Activated effector memory CD4-positive, alpha-beta T cell treated with anti-CD3 and anti-CD28 coated beads, Interleukin-2, amount 50 U/mL, for 16 hours (primary cell): ENCODE results near the gene TTC39C.
"Not testable (repeated sequence)": the region's sequence is repeated elsewhere in the genome, so short reads cannot be mapped to it uniquely, and the experiment has no call there.

ENCODE experiments used
- DNase-seq: peaks from one replicate; pipeline ENCODE4 v3.0.0-alpha.2; 2020

Gene TTC39C

DNA sequence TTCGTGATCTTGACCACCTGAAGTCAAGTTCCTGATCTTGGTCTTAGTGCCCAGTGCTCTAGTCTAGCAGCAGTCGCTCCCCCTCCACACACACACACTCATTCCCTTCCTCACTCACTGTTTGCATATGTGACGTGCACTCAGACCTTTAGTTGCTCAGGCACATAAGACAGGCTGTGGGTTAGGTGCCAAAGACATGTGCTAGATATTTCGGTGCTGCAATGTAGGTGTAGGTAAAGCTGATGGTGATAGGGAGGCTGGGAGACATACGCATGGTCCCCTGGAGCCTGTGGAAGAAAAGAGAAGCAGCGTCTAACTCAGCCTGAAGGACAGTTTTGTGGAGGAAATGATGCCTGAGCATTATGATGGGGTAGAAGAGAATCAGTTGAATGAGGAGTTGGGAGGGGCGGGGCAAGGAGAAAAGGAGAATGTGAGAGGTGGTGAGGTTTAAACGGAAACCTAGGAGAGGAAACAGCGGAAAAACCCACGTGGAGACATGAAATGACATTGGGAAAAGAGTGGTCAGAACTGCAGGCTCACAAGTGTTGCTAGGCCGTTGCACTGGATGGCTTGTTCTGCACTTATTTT, 3.8 kb downstream of the TTC39C start:
- no peak for DNase-seq

DNA sequence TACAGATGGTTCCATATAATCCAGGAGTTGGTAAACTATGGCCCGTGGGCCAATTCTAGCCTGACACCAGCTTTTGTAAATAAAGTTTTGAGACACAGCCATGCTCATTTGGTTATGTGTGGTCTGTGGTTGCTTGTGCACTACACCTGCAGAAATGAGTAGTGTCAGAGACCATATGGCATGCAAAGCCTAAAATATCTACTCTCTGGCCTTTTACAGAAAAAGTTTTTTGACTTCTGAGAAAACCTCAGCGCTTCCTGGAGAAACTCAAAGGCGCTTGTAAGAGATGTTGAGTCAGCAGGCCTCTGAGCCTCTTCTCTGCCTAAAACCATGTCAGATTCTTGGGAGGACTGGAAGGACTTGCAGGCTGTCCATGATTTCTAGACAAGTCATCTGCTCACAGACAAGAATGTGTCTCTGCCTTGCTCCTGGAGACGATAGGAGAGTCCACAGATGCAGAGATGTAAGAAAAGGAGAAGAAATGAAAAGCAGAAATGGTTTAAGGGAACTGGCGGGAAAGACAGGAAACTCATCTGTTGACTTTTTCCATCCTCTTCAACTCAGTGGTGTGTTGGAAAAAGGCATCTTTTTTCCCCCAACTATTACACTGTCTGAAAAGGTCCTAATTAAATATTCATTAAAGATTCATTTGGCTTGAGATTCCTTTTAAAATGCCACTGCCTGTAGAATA, 5.2 kb downstream of the TTC39C start:
- DNase-seq = peak; percentile 78

DNA sequence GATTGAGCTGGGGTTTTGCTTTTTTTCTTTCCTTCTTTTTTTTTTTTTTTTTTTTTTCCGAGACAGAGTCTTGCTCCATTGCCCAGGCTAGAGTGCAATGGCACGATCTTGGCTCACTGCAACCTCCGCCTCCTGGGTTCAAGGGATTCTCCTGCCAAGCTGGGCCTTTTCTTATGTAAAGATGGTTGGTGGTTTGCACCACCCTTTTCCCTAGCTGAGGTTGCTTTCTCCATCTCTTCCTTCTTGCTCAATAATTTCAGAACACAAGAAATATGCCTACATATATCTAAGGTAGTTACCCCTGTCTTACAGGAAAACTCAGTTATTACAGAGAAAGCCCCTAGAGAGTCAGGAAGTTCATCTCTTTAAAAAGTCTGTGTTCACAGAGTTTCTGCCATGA, 7.0 kb downstream of the TTC39C start:
- no peak for DNase-seq

DNA sequence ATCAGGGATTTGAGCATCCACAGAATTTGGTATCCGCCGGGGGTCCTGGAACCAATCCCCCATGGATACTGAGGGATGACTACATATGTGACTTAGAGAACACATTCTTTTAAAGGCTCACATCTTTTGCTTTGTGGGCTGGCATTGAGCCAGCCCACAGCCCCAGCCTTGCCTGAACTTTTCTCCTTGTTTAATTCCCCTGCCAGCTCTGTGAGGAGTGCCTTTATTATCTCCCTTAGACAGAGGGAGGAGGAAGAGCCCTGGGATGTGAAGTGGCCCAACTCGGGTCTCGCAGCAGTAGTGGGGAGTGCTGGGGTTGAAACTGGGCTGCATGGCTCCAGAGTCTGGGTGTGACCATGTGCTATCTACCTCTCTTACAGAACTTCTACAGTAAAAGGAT, 7.6 kb downstream of the TTC39C start:
- no peak for DNase-seq

DNA sequence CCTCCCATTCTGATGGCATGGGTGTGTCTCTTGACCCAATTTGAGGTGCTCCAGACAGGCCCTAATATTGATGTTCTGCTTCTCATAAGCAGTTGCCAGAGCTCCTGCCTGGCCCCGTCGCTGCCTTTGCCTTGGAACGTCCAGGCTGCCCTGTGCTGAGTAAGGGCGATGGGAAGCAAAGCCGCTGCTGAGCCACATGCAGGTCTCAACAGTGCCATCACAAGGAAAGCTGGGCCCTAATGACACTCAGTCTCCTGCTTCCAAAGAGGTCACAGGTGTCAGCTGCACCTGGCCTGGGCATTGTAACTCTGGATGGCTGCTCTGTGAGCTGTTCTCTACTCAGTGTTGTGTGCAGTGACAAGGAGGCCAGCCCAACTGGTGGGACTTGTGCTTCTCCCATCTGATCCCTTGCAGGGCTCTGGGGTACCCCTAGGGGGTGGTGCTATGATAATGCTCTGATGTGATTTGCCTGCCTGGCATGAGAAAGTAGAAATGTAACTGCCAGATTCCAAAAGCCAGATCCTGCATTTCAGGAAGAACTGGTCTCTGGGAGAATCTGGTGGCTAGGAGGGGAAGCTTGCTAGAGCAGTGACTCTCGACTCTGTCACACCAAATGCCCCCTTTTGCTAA, 8.7 kb downstream of the TTC39C start:
- DNase-seq = no peak

DNA sequence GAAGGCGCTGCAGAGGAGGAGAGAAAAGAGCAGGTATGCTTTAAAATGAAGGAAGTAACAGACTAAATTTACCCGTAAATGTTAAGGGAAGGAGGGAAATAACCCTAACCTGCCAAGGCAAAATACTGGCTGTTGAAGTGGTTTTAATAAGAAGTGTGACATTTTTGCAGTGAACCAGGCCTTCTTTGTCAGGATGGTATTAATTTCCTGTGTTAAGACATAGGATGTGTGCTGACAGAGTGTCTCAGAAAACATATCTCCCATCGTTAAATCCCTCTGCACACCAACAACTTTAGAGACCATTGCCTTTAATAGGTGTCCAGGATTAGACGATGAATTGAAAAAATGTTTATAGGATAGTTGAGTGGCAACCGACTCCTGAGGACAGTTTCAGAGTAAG, 9.9 kb downstream of the TTC39C start:
- DNase-seq = no peak

DNA sequence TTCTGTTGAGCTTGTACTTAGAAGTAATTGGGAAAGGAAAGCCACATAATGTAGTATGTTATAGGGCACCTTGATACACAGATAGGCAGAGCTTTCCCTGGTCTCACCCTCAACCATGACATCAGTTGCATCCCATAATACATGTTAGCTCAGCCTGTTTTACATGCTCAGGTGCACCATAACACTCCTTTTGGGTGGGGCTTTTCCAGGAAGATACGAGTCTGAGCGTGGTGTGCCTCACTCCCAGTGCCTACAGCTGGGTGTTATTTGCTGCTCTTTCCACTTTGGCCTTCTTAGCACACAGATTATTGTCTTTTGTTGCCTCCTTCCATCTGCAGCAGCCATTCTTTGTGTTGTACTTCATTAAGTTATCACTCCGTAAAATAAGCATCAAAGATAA, 11.9 kb downstream of the TTC39C start:
- DNase-seq = no peak

DNA sequence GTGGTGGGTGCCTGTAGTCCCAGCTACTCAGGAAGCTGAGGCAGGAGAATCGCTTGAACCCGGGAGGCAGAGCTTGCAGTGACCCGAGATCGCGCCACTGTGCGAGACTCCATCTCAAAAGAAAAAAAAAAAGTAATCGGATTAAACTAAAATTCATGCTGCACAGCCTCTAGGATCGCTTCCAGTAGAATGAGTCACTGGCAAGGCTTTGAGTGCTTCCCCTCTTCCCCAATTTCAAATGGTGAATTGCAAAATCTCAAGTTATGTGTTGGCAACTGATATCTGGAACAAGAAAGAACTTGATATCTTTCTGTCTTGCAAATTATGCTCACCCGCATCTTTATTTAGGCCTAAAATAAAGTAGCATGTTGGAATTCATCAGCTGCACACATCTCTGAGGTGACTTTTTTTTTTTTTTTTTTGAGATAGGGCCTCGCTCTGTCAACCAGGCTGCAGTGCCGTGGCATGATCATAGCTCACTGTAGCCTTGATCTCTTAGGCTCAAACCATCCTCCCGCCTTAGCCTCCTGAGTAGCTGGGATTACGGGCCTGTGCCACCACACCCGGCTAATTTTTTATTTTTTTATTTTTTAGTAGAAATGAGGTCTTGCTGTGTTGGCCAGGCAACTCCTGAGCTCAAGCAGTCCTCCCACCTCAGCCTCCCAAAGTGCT, 12.7 kb downstream of the TTC39C start:
- DNase-seq = no peak

DNA sequence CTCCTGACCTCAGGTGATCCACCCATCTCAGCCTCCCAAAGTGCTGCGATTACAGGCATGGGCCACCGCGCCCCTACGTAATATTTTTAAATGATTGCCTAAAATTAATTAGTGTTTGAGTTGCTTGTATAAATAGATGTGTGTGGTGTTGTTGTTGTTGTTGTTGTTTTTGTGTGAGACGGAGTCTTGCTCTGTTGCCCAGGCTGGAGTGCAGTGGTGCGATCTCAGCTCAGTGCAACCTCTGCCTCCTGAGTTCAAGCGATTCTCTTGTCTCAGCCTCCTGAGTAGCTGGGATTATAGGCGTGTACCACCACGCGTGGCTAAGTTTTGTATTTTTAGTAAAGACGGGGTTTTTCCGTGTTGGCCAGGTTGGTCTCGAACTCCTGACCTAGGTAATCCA, 14.4 kb downstream of the TTC39C start:
- not testable (repeated sequence) for DNase-seq

DNA sequence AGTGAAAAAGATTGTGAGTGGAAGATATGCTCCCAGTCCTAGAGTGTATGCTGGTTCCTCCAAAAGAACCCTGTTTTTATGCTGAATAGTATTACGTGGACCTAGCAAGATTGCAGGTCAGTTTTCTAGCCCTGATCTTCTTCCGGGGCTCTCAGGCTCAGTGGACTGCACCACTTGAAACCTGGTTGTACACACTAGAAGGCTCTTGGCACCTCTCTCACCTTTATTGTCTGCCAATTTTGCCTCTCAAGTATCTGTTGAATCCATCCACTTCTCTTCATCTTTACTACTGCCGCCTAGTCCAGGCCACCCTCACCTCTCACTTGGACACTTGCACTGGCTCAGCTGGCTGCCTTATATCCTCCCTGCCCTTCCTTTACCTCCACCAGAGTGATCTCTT, 16.8 kb downstream of the TTC39C start:
- no peak for DNase-seq

DNA sequence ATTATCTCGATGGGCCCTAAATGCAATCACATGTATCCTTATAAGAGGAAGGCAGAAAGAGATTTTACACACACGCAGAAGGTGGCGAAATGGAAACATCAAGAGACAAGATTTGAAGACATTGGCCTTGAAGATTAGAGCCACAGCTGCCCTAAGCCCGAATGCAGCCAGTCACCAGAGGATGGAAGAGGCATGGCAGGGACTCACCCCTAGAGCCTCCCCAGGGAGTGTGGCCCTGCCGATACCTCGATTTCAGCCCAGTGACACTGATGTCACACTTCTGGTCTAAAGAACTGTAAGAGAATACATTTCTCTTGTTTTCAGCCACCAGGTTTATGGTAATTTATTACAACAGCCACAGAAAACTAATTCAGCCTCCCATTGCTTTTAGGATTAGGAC, 17.4 kb downstream of the TTC39C start:
- DNase-seq = no peak

DNA sequence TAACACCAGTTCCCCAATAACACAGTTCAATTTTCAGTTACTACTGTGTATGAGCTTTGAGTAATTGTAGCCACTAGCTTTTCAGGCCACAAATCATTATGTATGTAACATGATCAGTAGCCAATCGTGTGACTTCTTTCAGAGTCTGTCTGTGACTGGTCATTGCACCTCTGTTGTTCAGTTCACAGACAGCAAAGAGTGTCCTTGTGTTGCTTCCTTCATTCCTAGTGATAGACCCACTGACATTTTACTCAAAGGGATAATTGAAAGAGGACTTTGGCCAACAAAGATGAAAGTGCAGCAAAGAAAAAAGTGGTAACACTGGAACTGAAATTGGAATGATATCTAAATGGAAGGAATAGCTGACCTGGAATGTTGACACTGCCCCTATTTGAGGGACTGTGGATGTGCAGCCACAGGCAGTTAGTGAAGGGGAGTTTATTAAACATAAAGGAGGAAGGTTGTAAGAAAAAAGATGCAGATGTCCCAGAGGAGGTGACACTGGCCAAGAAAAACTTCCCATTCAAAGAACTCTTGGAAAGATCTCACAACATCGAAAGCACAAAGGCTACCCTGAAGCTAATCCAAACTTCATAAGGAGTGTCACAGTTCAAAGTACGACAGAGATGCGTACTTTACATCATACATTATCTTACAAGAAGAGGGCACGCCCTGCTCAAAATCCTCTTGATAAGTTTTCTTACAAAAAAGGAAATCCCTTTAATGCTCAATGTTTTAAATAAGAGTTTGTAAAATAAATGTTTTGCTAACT, 19.3 kb downstream of the TTC39C start:
- no peak for DNase-seq

DNA sequence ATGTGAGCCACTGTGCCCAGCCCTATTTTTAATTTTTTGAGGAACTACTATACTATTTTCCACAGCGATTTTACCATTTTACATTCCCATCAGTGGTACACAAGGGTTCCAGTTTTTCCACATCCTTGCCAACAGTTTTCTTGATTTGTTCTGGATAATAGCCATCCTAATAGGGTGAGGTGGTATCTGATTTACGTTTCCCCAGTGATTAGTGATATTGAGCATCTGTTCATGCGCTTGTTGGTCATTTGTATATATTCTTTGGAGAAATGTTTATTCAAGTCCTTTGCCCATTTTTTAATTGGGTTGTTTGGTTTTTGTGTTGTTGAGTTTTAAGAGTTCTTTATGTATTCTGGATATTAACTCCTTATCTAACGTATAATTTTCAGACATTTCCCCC, 20.8 kb downstream of the TTC39C start:
- DNase-seq = no peak

DNA sequence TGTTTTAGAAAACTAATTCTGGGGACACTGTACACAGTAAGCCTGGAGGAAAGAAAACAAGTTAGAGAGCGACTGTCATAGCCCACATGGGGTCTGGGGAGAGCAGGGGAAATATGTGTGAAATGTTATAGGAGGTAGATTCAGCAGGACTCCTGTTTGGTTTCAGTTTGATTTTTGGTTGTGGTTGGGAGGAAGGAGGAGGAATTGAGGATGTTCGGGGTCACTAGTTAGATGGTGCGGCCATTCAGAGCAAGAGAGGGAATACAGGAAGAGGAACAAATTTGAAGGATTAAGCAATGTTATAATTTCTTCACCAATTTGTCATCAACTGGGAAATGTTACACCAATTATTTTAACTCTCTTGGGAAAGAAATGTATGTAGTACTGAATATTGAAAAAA, 25.1 kb downstream of the TTC39C start:
- no peak for DNase-seq

DNA sequence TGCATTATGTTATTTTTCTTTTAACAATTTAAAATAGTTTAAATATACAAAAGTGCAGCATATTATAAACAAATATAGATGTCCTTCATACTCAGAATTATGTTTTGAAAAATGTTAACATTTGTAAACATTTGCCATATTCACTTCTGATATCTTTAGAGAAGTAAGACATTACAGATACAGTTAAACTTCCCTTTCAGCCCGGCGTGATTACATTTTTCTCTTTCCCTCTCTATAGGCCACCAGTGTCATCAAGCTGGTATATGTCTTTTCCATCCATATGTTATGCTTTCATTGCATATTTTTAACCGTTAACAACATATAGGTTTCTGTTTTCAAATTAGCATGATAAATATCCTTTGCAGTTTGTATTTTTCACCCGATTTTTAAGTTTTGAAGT, 27.1 kb downstream of the TTC39C start:
- no peak for DNase-seq

DNA sequence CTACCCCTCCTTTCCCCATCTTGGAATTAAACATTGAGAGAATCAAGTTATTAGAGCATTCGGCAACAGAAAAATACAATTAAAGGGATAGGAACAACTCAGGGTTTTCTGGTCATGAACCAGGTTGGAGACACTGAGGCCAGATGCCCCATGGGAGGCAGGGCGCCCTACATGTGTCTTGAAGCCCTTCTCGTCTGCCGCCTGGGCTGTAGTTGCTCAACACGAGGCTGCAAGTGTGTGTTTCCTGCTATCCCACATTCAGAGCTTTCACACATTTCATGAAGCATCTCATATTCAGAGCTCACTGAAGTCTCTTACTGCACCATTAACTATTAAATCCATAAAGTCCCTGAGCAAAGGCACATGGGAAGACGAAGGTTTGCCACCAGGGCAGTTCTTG, 28.8 kb downstream of the TTC39C start:
- DNase-seq = no peak

DNA sequence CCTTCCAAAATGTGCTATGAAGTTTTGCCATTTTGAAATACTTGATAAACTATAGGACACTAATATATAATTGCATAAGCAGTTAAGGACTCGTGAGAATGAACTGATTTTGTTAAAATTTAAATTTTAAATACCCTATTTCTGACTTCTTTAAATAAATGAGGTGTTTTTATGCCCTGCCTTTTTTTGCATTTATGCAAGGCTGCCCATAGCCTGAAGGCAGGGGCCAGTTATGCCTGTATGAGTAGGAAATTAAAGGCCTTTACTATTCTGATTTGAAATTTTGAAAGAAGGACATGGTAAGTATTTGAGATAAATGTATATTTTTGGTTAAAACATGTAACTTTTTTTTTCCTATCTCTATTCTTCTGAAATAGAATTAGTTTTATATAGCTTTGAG, 33.7 kb downstream of the TTC39C start:
- DNase-seq = no peak

DNA sequence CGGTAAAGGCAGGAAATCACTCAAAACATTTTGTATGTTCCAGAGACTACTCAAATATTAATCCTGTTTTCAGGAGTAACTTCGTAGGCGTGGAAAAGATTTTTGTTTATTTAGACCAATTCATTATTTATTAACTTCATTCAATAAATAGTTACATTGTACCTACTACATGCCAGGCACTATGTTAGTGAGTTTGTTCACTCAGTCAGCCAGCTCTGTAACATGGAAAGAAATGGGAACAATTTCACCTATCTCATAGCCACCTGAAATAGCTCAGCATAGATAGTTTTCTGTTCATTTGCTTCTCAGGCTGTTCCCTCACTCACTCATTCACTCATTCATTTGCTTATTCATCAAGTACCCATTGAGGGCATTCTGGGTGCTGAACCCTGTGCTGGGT, 34.6 kb downstream of the TTC39C start:
- DNase-seq = no peak

DNA sequence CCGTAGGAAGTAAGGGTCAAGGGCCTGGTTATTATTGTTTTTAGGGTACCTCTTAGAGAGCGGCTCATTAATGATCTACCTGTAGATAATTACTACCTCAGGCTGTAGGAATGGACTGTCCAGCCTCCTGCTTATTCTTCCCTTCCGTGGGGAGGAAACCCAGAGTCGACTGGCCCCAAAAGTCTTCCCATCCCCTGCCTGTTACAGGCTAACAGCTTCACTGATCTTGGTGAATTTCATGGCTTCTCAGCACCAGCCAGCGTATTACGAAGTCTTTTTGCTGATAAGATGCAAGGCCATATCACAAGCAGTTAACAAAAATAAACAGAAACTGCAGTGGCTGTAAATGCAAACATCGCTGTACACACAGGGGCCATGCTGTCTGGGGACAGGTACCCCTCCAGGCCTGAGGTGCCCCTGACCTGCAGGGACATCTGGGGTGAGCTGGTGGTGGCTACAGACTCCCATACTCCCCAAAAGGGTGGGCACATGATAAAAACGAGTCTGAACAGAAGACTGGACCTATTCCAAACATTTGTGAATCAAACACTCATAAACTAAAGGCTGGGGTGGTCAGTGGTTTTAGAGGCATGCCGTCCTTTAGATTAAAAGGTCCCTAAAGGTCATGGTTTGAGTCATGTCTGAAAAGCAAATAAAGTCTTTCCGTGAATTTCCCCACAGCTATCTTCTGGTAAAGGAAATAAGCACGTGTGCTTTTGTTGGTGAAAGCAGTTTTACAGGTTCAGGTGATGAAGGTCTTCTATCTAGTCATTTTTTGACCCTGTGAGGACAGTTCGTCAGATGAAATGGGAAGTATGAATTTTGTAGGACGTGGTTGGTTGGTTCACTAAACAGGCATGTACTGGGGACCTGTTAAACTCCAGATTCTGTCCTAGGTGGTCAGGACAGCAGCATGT, 36.7 kb downstream of the TTC39C start:
- DNase-seq = no peak

DNA sequence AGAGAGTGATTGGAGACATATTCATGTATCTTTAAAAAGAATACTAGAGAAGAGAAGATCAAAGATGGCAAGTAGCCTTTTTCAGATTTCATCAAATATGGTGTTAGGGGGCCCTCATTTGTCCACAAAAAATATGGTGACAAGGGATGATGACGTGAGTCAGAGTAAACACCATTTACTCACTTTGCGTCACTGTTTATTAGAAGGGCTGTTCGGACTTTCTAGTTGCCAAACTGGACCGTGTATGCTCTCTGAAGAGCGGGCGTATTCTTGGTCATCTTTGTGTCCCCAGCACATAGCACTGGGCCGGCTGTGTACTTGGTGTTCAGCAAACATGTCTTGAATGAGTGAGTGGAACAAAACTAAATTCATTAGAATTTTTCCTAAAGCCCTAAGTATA, 37.5 kb downstream of the TTC39C start:
- DNase-seq = no peak

DNA sequence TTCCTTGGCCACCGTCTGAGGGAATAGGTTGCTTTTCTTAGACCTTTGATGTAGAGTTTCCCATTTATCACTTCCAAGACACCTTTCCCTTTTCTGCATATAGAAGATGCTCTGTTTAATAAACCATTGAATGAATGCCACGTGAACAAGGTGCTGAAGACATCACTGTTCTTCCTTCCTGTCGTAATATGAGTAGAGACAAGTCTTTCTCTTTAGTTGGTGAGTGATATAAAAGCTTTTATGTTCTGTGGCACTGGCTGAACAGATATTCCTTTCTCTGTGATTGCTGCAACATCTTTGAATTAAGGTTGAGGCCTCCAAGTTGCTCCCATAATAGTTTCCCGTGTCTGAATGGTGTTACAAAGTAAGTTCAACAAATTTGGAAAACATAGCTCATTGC, 38.7 kb downstream of the TTC39C start:
- no peak for DNase-seq

DNA sequence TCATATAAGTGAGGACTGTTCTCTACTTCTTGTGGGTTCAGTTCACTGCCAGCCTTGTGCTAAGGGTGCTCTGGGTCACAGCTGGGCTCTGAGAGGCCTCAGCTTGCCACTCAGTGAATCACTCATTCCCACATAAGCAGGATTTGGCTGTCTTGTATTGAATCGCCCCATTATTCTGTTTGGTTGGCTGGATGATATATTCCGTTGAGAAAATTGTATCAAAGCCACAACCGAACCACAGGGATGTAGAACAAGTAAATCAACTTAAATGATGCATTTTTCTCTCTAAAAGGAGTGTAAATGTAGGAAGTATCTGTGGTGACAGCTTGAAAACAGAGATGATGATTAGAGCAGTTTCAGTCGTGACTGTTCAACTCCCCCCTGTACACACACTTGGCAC, 39.6 kb downstream of the TTC39C start:
- peak; percentile 74 for DNase-seq
